WERI-Rb-1 (cell line): Measurements from ENCODE around the gene SPATA16.

Experiments used
- DNase-seq: peaks from one replicate; pipeline ENCODE4 v3.0.0-alpha.2; 2020
- H3K27ac ChIP-seq: fragments of 250-450 bp; sonication (Bioruptor Pico); 2 replicates; pipeline ENCODE4 v1.5.1; 2020; ENCODE audit warnings: mild to moderate bottlenecking, moderate library complexity
- H3K27me3 ChIP-seq: fragments of 250-450 bp; sonication (Bioruptor Pico); 2 replicates; pipeline ENCODE4 v1.5.1; 2021; ENCODE audit warnings: mild to moderate bottlenecking, low read depth, moderate library complexity; ENCODE audit not compliant: insufficient read depth, severe bottlenecking
- H3K36me3 ChIP-seq: fragments of 250-450 bp; sonication (Bioruptor Pico); 2 replicates; pipeline ENCODE4 v1.5.1; 2020; ENCODE audit warnings: mild to moderate bottlenecking, moderate library complexity
- H3K4me3 ChIP-seq: 2 replicates; pipeline ENCODE4 v1.5.1; 2011; ENCODE audit warnings: low read depth, mild to moderate bottlenecking, control low read depth, low read length
- H3K9me3 ChIP-seq: fragments of 250-450 bp; sonication (Bioruptor Pico); 2 replicates; pipeline ENCODE4 v1.5.1; 2021; ENCODE audit warnings: mild to moderate bottlenecking, moderate library complexity; ENCODE audit not compliant: severe bottlenecking
- CTCF ChIP-seq: IDR thresholded peaks from 2 replicates; pipeline ENCODE4 v1.5.1; 2011; ENCODE audit warnings: low read depth, mild to moderate bottlenecking, control low read depth, inconsistent platforms, low read length

The SPATA16 gene

GRCh38 chr3:173001622-173002021 is 139.4 kb downstream of the SPATA16 start:
- no peak for TF ChIP-seq CTCF
- Histone ChIP-seq H3K36me3 (no peaks in the 10 kb centered on the region), H3K4me3 (no peak overlapping the region), H3K27ac (no peak overlapping the region), H3K27me3 (no peaks in the 10 kb centered on the region), H3K9me3 (no peaks in the 10 kb centered on the region)
- no peak for DNase-seq

GRCh38 chr3:173000553-173000952 is 140.5 kb downstream of the SPATA16 start:
- Histone ChIP-seq H3K36me3 (no peaks in the 10 kb centered on the region), H3K9me3 (no peaks in the 10 kb centered on the region), H3K27ac (no peak overlapping the region), H3K4me3 (no peak overlapping the region), H3K27me3 (no peaks in the 10 kb centered on the region)
- DNase-seq: no peak
- no peak for TF ChIP-seq CTCF

- TF ChIP-seq CTCF: no peak
- Histone ChIP-seq H3K27ac (no peak overlapping the region), H3K4me3 (no peak overlapping the region), H3K27me3 (no peaks in the 10 kb centered on the region), H3K9me3 (no peaks in the 10 kb centered on the region), H3K36me3 (no peaks in the 10 kb centered on the region)
- DNase-seq: no peak
These were observed 147.6 kb downstream of the SPATA16 start for GRCh38 chr3:172993412-172993811.

- no peak overlapping the region for H3K4me3 ChIP-seq
- TF ChIP-seq CTCF: no peak
- H3K9me3 ChIP-seq: no peaks in the 10 kb centered on the region
- no peak overlapping the region for H3K27ac ChIP-seq
- no peaks in the 10 kb centered on the region for H3K27me3 ChIP-seq
- H3K36me3 ChIP-seq: no peaks in the 10 kb centered on the region
- no peak for DNase-seq
These were observed 149.5 kb downstream of the SPATA16 start for GRCh38 chr3:172991424-172991996.

GRCh38 chr3:172989373-172989772 is 151.7 kb downstream of the SPATA16 start:
- Histone ChIP-seq H3K27me3 (no peaks in the 10 kb centered on the region), H3K27ac (no peak overlapping the region)

More at GRCh38 chr3:172989373-172989772, 151.7 kb downstream of the SPATA16 start:
- no peak for DNase-seq
- Histone ChIP-seq H3K9me3 (no peaks in the 10 kb centered on the region), H3K4me3 (no peak overlapping the region), H3K36me3 (no peaks in the 10 kb centered on the region)
- TF ChIP-seq CTCF: no peak
